Endothelial cell of umbilical vein (primary cell): ENCODE data around the gene USP30. TPM values are rescaled to one million over a fixed set of nuclear protein-coding genes. Genes with fewer than 3 reads are reported as not detected.

Source experiments
- BruUV-seq: library from RNA; stranded (reverse); fragments of 400-500 nt; replicated peaks from 2 replicates; lab custom pipeline; 2021; lab: Mats Ljungman, UMichigan
- CTCF ChIA-PET: fragments of 300-600, 350-600 bp; sonication (Branson Sonifier 250); formaldehyde crosslinking; loops from one replicate; lab custom pipeline; 2021; ENCODE audit warnings: antibody characterized with exemption, inconsistent platforms; lab: Charles Lee
- POLR2A ChIA-PET: fragments of 300-600, 350-600 bp; sonication (Branson Sonifier 250); formaldehyde crosslinking; loops from one replicate; lab custom pipeline; 2021; ENCODE audit warnings: antibody characterized with exemption, inconsistent platforms; lab: Charles Lee
- DNase-seq: peaks from one replicate; pipeline ENCODE4 v3.0.0-alpha.2; 2011; ENCODE audit warnings: low read depth, low spot score
- FAIRE-seq: peaks from 2 replicates; lab custom pipeline; 2011; peaks lifted over from hg19 to GRCh38; lab: Jason Lieb, UNC
- H2AFZ ChIP-seq: 2 replicates; pipeline ENCODE4 v1.6.0; 2012; ENCODE audit warnings: low read depth, low read length, control low read depth, inconsistent platforms
- H3K27ac ChIP-seq: 2 replicates; pipeline ENCODE4 v1.5.1; 2011; ENCODE audit warnings: low read depth, mild to moderate bottlenecking, control low read depth, low read length, moderate library complexity; ENCODE audit not compliant: insufficient read depth
- H3K27me3 ChIP-seq, 2 experiments: 2 replicates each; pipeline versions ENCODE4 v1.6.0 to v1.6.1; 2011; ENCODE audit warnings: low read length in 2 of 2, mixed read lengths in 1 of 2; ENCODE audit not compliant: control insufficient read depth in 2 of 2, insufficient read depth in 2 of 2
- H3K36me3 ChIP-seq, 2 experiments: 2 replicates in 1 of 2; 3 replicates in 1 of 2; pipeline ENCODE4 v1.5.1; 2011; ENCODE audit warnings: low read length in 2 of 2, mild to moderate bottlenecking in 1 of 2, moderate library complexity in 1 of 2; ENCODE audit not compliant: control insufficient read depth in 2 of 2, insufficient read depth in 2 of 2; ENCODE audit errors: extremely low read depth in 1 of 2
- H3K4me1 ChIP-seq: 3 replicates; pipeline ENCODE4 v1.5.1; 2011; ENCODE audit warnings: mild to moderate bottlenecking, low read length; ENCODE audit not compliant: control insufficient read depth, insufficient read depth; ENCODE audit errors: extremely low read depth
- H3K4me2 ChIP-seq: 2 replicates; pipeline ENCODE4 v1.6.1; 2011; ENCODE audit warnings: low read length, control low read depth, mixed read lengths; ENCODE audit not compliant: insufficient read depth
- H3K4me3 ChIP-seq, 3 experiments: fragments of 200-600 bp in 1 of 3; sonication (generic), shearing (Covaris generic) in 1 of 3; replicated peaks in 1 of 3; 2 replicates each; pipeline ENCODE4 v1.5.1; 2011 to 2016; ENCODE audit warnings: control low read depth in 3 of 3, low read length in 3 of 3, mild to moderate bottlenecking in 2 of 3, inconsistent platforms in 1 of 3, low read depth in 1 of 3, moderate library complexity in 1 of 3; ENCODE audit not compliant: insufficient read depth in 1 of 3
- H3K79me2 ChIP-seq: 2 replicates; pipeline ENCODE4 v1.6.0; 2012; ENCODE audit warnings: low read length, inconsistent platforms; ENCODE audit not compliant: control insufficient read depth, insufficient read depth
- H3K9ac ChIP-seq: replicated peaks from 2 replicates; pipeline ENCODE3; 2011; ENCODE audit warnings: low read length, control low read depth; ENCODE audit not compliant: insufficient read depth; ENCODE audit errors: extremely low read depth
- H3K9me1 ChIP-seq: replicated peaks from 3 replicates; pipeline ENCODE4 v1.6.0; 2011; ENCODE audit warnings: mild to moderate bottlenecking, low read length; ENCODE audit not compliant: control insufficient read depth, insufficient read depth; ENCODE audit errors: extremely low read depth
- H3K9me3 ChIP-seq: replicated peaks from 2 replicates; pipeline ENCODE4 v1.5.1; 2012; ENCODE audit warnings: low read length, inconsistent platforms; ENCODE audit not compliant: control insufficient read depth, insufficient read depth
- H4K20me1 ChIP-seq: replicated peaks from 2 replicates; pipeline ENCODE3; 2011; ENCODE audit warnings: mild to moderate bottlenecking, low read length; ENCODE audit not compliant: control insufficient read depth, insufficient read depth; ENCODE audit errors: extremely low read depth
- FOS ChIP-seq: IDR thresholded peaks from 2 replicates; pipeline ENCODE4 v1.6.1; 2011; ENCODE audit warnings: mild to moderate bottlenecking, low read length, moderate library complexity, borderline replicate concordance; ENCODE audit not compliant: insufficient read depth
- GATA2 ChIP-seq: IDR thresholded peaks from 2 replicates; pipeline ENCODE4 v1.7.0; 2011; ENCODE audit warnings: low read depth, mild to moderate bottlenecking, moderate library complexity, mixed read lengths, low read length; ENCODE audit not compliant: insufficient read length, insufficient read depth
- MAX ChIP-seq: IDR thresholded peaks from 2 replicates; pipeline ENCODE4 v1.6.1; 2011; ENCODE audit not compliant: insufficient read depth, insufficient read length
- MYC ChIP-seq: IDR thresholded peaks from one replicate; pipeline ENCODE4 v1.6.1; 2011; ENCODE audit warnings: mild to moderate bottlenecking, low read depth, low read length
- POLR2A ChIP-seq: IDR thresholded peaks from 2 replicates; pipeline ENCODE4 v1.6.1; 2012; ENCODE audit warnings: low read depth, mild to moderate bottlenecking, control low read depth, low read length
- POLR2AphosphoS5 ChIP-seq: IDR thresholded peaks from 2 replicates; pipeline ENCODE4 v1.6.1; 2012; ENCODE audit warnings: low read depth, mild to moderate bottlenecking, control low read depth, low read length, moderate library complexity; ENCODE audit not compliant: insufficient read depth
- dilution Hi-C: fragments of 300-500 bp; cut with MboI; formaldehyde crosslinking; loops from one replicate; pipeline ENCODE4 v1.15.0; 2019; ENCODE audit warnings: low sequenced_read_pairs; ENCODE audit not compliant: extremely low pct_ligation_motif_present
- intact Hi-C: fragments of 100-400 bp; cut with micrococcal nuclease; formaldehyde crosslinking; loops from one replicate; pipeline ENCODE4 v1.10.0; 2022
- polyA plus RNA-seq, 4 experiments: library from polyadenylated mRNA; depleted of rRNA in 3 of 4; stranded (reverse) in 3 of 4; unstranded in 1 of 4; fragments of >200 nt; gene quantifications; 2 replicates each; pipeline versions ENCODE4 v1.2.1 to v1.2.3, GENCODE V29; 2011 to 2012; ENCODE audit warnings: missing spikeins in 1 of 4
- total RNA-seq: library from RNA; stranded (reverse); gene quantifications from 2 replicates; pipeline ENCODE4 v1.2.3, GENCODE V29; 2021

USP30 gene
- total and polyA plus RNA-seq, 2 donors (not counting 3 experiments of a cell fraction or from before 2014, with no cell fraction given): 14.2 to 24.3 TPM

- intact Hi-C loops (loop anchor here (1.0 to 5.0 kb wide), 2 partner anchors 244 to 365 kb away; partner anchors contain the start of gene CORO1C), dilution Hi-C loops (no loop called here)
- Histone ChIP-seq H3K4me3 (peak overlapping the region; percentile 22 to 91 (median 32)), H3K9ac (no peak overlapping the region), H3K9me3 (no peaks in the 10 kb centered on the region), H3K27me3 (no peaks in the 10 kb centered on the region), H2AFZ (peak overlapping the region; percentile 96), H3K9me1 (no peaks in the 10 kb centered on the region), H3K79me2 (peaks cover 15% of the 10 kb centered on the region), H3K36me3 (peaks cover 5 to 7% of the 10 kb centered on the region in 2 experiments), H3K27ac (no peak overlapping the region), H4K20me1 (no peaks in the 10 kb centered on the region), H3K4me2 (peak overlapping the region; percentile 67), H3K4me1 (peaks cover 19% of the 10 kb centered on the region)
- no peak for DNase-seq
- POLR2A ChIA-PET: interaction anchor here (0.6 kb wide), 1 partner anchor 535 kb away, joined by 3 read pairs; the partner anchor contains the start of gene ISCU
- CTCF ChIA-PET: interaction anchor here (0.6 to 0.9 kb wide), 2 partner anchors 216 to 1865 kb away, joined by 3 to 5 read pairs; no protein-coding TSS in a partner anchor
- no TSS peak for BruUV-seq
- no peak for TF ChIP-seq POLR2AphosphoS5
- no peak for TF ChIP-seq FOS
- TF ChIP-seq POLR2A: no peak
- FAIRE-seq: no peak
Observed at GRCh38 chr12:109097140-109097434, 44.7 kb downstream of the USP30 start.

- BruUV-seq: no TSS peak
- H3K4me2 ChIP-seq: peak within 1 kb of the TSS; percentile 83
- TF ChIP-seq GATA2 (no peak), MAX (peak; percentile 85), MYC (no peak)
- ChIA-PET CTCF (interaction anchor here (0.6 to 3.1 kb wide), 5 partner anchors 14 to 1865 kb away, joined by 3 to 38 read pairs (median 4); no protein-coding TSS in a partner anchor), POLR2A (interaction anchor here (0.6 to 0.7 kb wide), 2 partner anchors 282 to 535 kb away, joined by 3 read pairs; partner anchors contain the start of gene ISCU)
- H2AFZ ChIP-seq: peak within 1 kb of the TSS; percentile 97
- no peaks in the 10 kb centered on the region for H3K27me3 ChIP-seq
- no peaks in the 10 kb centered on the region for H3K9me3 ChIP-seq
- no peaks in the 10 kb centered on the region for H4K20me1 ChIP-seq
- H3K9me1 ChIP-seq: no peaks in the 10 kb centered on the region
- H3K9ac ChIP-seq: peak within 1 kb of the TSS; percentile 96
- H3K4me1 ChIP-seq: peaks cover 18% of the 10 kb centered on the region
- H3K36me3 ChIP-seq: peaks cover 6 to 7% of the 10 kb centered on the region in 2 experiments
- peak within 1 kb of the TSS; percentile 81 for H3K27ac ChIP-seq
- H3K79me2 ChIP-seq: peaks cover 15% of the 10 kb centered on the region
- FAIRE-seq (peak; percentile 96), DNase-seq (peak; percentile 95)
- H3K4me3 ChIP-seq: peak within 1 kb of the TSS; percentile 91 to 96 (median 91)
- dilution Hi-C loops (no loop called here), intact Hi-C loops (loop anchor here (1.0 to 5.0 kb wide), 4 partner anchors 14 to 535 kb away; partner anchors contain the start of genes CORO1C and ISCU)
Observed at GRCh38 chr12:109097435-109098182, 45.2 kb downstream of the USP30 start, which contains the start of gene UNG. Gene UNG, plus strand, starts transcription at chr12:109097597. Its CDS starts 83 bp downstream, at chr12:109097680.
